HepG2 (cell line): ENCODE results near the gene SLC12A5. TPM values are rescaled to one million over a fixed set of nuclear protein-coding genes. Genes with fewer than 3 reads are reported as not detected.

Experiments
- ATF7-NPFF ChIP-seq: sonication (generic); formaldehyde crosslinking; IDR thresholded peaks from 2 replicates; pipeline ENCODE4 v1.8.1; 2023; ENCODE audit warnings: mild to moderate bottlenecking, low read depth, missing genetic modification reagents, moderate library complexity
- CEBPB ChIP-seq: IDR thresholded peaks from 2 replicates; pipeline ENCODE4 v1.6.1; 2011; ENCODE audit warnings: low read depth, low read length, improper control_type of control experiment, borderline replicate concordance
- CREB1 ChIP-seq, 2 experiments: fragments of 450-650 bp in 1 of 2; IDR thresholded peaks; 2 replicates each; pipeline ENCODE4 v1.6.1; 2016 to 2017; ENCODE audit warnings: control low read depth in 1 of 2, mild to moderate bottlenecking in 1 of 2, missing compliant biosample characterization in 1 of 2, missing genetic modification characterization in 1 of 2
- HDAC6 ChIP-seq: fragments of 200-600 bp; sonication (generic); IDR thresholded peaks from 2 replicates; pipeline ENCODE4 v1.7.0; 2017; ENCODE audit warnings: mild to moderate bottlenecking, antibody characterized with exemption, low read length, low read depth
- HOXA5 ChIP-seq: sonication (generic); formaldehyde crosslinking; IDR thresholded peaks from 2 replicates; pipeline ENCODE4 v1.4.0; 2020; ENCODE audit warnings: missing genetic modification reagents
- IRF2 ChIP-seq: IDR thresholded peaks from 2 replicates; pipeline ENCODE4 v1.6.1; 2018; ENCODE audit warnings: missing genetic modification reagents, missing compliant biosample characterization
- KLF16 ChIP-seq, 2 experiments: sonication (generic) in 1 of 2; formaldehyde crosslinking in 1 of 2; IDR thresholded peaks; 2 replicates each; pipeline versions ENCODE4 v1.6.1 to v1.8.0; 2016 to 2023; ENCODE audit warnings: missing genetic modification reagents in 2 of 2, missing compliant biosample characterization in 1 of 2
- SMAD9 ChIP-seq: sonication (generic); formaldehyde crosslinking; IDR thresholded peaks from 2 replicates; pipeline ENCODE4 v1.5.1; 2020; ENCODE audit warnings: mild to moderate bottlenecking, missing genetic modification reagents
- TCF12 ChIP-seq, 2 experiments: fragments of 450-650 bp in 1 of 2; sonication (generic) in 1 of 2; formaldehyde crosslinking in 1 of 2; IDR thresholded peaks; 2 replicates each; pipeline versions ENCODE4 v1.6.1 to v1.8.0; 2017 to 2022; ENCODE audit warnings: antibody characterized with exemption in 1 of 2, mild to moderate bottlenecking in 1 of 2, missing genetic modification reagents in 1 of 2, moderate library complexity in 1 of 2
- ZBTB7A ChIP-seq: sonication (generic); formaldehyde crosslinking; IDR thresholded peaks from 2 replicates; pipeline ENCODE4 v1.8.0; 2022; ENCODE audit warnings: mild to moderate bottlenecking, missing genetic modification reagents
- ZNF264 ChIP-seq: sonication (generic); formaldehyde crosslinking; IDR thresholded peaks from 2 replicates; pipeline ENCODE4 v1.4.0; 2020; ENCODE audit warnings: missing genetic modification reagents
- ZNF567 ChIP-seq: sonication (generic); formaldehyde crosslinking; IDR thresholded peaks from 2 replicates; pipeline ENCODE4 v1.8.1; 2023; ENCODE audit warnings: mild to moderate bottlenecking, missing genetic modification reagents, borderline replicate concordance
- polyA plus RNA-seq, 8 experiments: library from polyadenylated mRNA; depleted of rRNA in 3 of 8; stranded (reverse) in 7 of 8; unstranded in 1 of 8; fragments of >200 nt; fragmentation: Illumina TruSeq in 4 of 8; extraction: Trizol in 4 of 8; gene quantifications; 2 replicates each; pipeline versions ENCODE4 v1.2.1 to v1.2.3, GENCODE V29; 2011 to 2016; ENCODE audit warnings: low read depth in 4 of 8, missing spikeins in 1 of 8, mixed read lengths in 1 of 8; ENCODE audit not compliant: insufficient read depth in 1 of 8
- total RNA-seq, 5 experiments: library from RNA; depleted of rRNA; stranded (reverse); fragments of >200 nt; fragmentation: Illumina TruSeq; extraction: Trizol; gene quantifications; 2 replicates each; pipeline ENCODE4 v1.2.3, GENCODE V29; 2016; ENCODE audit warnings: low read depth in 1 of 5
- TF ChIP-seq, protein P1 (sequence below): sonication (generic); formaldehyde crosslinking; IDR thresholded peaks from 2 replicates; pipeline ENCODE4 v1.5.0; 2020; ENCODE audit warnings: missing genetic modification reagents
- TF ChIP-seq, protein P2 (sequence below): sonication (generic); formaldehyde crosslinking; IDR thresholded peaks from 2 replicates; pipeline ENCODE4 v1.4.0; 2020; ENCODE audit warnings: missing genetic modification reagents
- TF ChIP-seq, protein P3 (sequence below): sonication (generic); formaldehyde crosslinking; IDR thresholded peaks from 2 replicates; pipeline ENCODE4; 2020; ENCODE audit warnings: missing genetic modification reagents, mild to moderate bottlenecking, borderline replicate concordance
- TF ChIP-seq, protein P4 (sequence below): sonication (generic); formaldehyde crosslinking; IDR thresholded peaks from 2 replicates; pipeline ENCODE4 v1.4.0; 2020; ENCODE audit warnings: missing genetic modification reagents
- TF ChIP-seq, protein P5 (sequence below): sonication (generic); formaldehyde crosslinking; IDR thresholded peaks from 2 replicates; pipeline ENCODE4 v1.8.0; 2022; ENCODE audit warnings: missing genetic modification reagents, mild to moderate bottlenecking, borderline replicate concordance
- TF ChIP-seq, protein P6 (sequence below): IDR thresholded peaks from 2 replicates; pipeline ENCODE4 v1.6.1; 2016; ENCODE audit warnings: missing compliant biosample characterization, missing genetic modification reagents, borderline replicate concordance

SLC12A5 gene
- total and polyA plus RNA-seq, 2 of the 13 experiments (the other 11 are each of a cell fraction or from before 2014, with no cell fraction given), result 4.3 to 5.4 TPM

DNA sequence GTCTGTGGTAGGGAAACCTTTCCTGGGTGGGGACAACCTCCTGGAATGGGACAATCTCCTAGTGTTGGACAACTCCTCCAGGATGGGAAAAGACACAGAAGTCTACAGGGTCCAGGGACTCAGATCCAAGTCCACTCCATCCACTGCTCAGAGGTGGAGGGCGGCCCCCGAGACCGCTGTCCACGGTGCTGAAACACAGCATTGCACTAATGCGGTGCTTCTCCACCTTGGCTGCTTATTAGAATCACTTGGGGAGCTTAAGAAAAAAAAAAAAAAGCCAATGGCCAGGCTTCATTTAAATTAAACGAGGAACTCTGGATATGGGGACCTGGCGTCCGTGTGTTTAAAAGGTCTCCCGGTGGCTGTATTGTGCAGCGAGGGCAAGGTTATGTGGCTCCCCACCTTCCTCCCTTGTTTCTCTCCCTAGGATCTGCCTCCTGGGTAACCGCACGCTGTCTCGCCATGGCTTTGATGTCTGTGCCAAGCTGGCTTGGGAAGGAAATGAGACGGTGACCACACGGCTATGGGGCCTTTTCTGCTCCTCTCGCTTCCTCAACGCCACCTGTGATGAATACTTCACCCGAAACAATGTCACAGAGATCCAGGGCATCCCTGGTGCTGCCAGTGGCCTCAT is 12.0 kb downstream of the SLC12A5 start (continued):
- TF ChIP-seq, protein P1, sequence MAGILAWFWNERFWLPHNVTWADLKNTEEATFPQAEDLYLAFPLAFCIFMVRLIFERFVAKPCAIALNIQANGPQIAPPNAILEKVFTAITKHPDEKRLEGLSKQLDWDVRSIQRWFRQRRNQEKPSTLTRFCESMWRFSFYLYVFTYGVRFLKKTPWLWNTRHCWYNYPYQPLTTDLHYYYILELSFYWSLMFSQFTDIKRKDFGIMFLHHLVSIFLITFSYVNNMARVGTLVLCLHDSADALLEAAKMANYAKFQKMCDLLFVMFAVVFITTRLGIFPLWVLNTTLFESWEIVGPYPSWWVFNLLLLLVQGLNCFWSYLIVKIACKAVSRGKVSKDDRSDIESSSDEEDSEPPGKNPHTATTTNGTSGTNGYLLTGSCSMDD (CRISPR knock-in tag), result peak; percentile 75; the same call in 1 of the 2 replicates
- TF ChIP-seq SMAD9 (CRISPR knock-in tag) (0 out of 2 replicates have a peak, but pooled peaks have one; percentile 61), IRF2 (CRISPR knock-in tag) (peak; percentile 94), CREB1 (IDR thresholded peaks at IDR 0.05) (no peak), CREB1 (CRISPR knock-in tag; IDR thresholded peaks at IDR 0.05) (no peak), TCF12 (IDR thresholded peaks at IDR 0.05) (no peak), TCF12 (CRISPR knock-in tag; IDR thresholded peaks at IDR 0.05) (peak; percentile 42; the same call in 1 of the 2 replicates), ZNF567 (CRISPR knock-in tag) (0 out of 2 replicates have a peak, but pooled peaks have one; percentile 72), HDAC6 (no peak), KLF16 (CRISPR knock-in tag; IDR thresholded peaks at IDR 0.05) (peak in 1 of 2 experiments; percentile 95; a peak in 2 of 4 replicates), CEBPB (no peak), HOXA5 (peak; percentile 94), ATF7-NPFF (peak; percentile 65), ZNF264 (CRISPR knock-in tag) (peak; percentile 95), ZBTB7A (CRISPR knock-in tag) (peak; percentile 65; the same call in 1 of the 2 replicates)
- TF ChIP-seq, protein P2, sequence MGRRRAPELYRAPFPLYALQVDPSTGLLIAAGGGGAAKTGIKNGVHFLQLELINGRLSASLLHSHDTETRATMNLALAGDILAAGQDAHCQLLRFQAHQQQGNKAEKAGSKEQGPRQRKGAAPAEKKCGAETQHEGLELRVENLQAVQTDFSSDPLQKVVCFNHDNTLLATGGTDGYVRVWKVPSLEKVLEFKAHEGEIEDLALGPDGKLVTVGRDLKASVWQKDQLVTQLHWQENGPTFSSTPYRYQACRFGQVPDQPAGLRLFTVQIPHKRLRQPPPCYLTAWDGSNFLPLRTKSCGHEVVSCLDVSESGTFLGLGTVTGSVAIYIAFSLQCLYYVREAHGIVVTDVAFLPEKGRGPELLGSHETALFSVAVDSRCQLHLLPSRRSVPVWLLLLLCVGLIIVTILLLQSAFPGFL, result no peak
- TF ChIP-seq, protein P3, sequence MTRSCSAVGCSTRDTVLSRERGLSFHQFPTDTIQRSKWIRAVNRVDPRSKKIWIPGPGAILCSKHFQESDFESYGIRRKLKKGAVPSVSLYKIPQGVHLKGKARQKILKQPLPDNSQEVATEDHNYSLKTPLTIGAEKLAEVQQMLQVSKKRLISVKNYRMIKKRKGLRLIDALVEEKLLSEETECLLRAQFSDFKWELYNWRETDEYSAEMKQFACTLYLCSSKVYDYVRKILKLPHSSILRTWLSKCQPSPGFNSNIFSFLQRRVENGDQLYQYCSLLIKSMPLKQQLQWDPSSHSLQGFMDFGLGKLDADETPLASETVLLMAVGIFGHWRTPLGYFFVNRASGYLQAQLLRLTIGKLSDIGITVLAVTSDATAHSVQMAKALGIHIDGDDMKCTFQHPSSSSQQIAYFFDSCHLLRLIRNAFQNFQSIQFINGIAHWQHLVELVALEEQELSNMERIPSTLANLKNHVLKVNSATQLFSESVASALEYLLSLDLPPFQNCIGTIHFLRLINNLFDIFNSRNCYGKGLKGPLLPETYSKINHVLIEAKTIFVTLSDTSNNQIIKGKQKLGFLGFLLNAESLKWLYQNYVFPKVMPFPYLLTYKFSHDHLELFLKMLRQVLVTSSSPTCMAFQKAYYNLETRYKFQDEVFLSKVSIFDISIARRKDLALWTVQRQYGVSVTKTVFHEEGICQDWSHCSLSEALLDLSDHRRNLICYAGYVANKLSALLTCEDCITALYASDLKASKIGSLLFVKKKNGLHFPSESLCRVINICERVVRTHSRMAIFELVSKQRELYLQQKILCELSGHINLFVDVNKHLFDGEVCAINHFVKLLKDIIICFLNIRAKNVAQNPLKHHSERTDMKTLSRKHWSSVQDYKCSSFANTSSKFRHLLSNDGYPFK (CRISPR knock-in tag), result no peak; the same call in 1 of the 2 replicates
- TF ChIP-seq, protein P4, sequence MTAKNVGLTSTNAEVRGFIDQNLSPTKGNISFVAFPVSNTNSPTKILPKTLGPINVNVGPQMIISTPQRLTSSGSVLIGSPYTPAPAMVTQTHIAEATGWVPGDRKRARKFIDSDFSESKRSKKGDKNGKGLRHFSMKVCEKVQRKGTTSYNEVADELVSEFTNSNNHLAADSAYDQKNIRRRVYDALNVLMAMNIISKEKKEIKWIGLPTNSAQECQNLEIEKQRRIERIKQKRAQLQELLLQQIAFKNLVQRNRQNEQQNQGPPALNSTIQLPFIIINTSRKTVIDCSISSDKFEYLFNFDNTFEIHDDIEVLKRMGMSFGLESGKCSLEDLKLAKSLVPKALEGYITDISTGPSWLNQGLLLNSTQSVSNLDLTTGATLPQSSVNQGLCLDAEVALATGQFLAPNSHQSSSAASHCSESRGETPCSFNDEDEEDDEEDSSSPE (CRISPR knock-in tag), result peak; percentile 51; the same call in 1 of the 2 replicates
- TF ChIP-seq, protein P5, sequence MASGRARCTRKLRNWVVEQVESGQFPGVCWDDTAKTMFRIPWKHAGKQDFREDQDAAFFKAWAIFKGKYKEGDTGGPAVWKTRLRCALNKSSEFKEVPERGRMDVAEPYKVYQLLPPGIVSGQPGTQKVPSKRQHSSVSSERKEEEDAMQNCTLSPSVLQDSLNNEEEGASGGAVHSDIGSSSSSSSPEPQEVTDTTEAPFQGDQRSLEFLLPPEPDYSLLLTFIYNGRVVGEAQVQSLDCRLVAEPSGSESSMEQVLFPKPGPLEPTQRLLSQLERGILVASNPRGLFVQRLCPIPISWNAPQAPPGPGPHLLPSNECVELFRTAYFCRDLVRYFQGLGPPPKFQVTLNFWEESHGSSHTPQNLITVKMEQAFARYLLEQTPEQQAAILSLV (CRISPR knock-in tag), result 0 out of 2 replicates have a peak, but pooled peaks have one; percentile 62
- TF ChIP-seq, protein P6, sequence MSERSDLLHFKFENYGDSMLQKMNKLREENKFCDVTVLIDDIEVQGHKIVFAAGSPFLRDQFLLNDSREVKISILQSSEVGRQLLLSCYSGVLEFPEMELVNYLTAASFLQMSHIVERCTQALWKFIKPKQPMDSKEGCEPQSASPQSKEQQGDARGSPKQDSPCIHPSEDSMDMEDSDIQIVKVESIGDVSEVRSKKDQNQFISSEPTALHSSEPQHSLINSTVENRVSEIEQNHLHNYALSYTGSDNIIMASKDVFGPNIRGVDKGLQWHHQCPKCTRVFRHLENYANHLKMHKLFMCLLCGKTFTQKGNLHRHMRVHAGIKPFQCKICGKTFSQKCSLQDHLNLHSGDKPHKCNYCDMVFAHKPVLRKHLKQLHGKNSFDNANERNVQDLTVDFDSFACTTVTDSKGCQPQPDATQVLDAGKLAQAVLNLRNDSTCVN (CRISPR knock-in tag), result peak; percentile 92
